ENCODE results near the gene RNASE1.

The RNASE1 gene

GRCh38 chr14:20809917-20810316 is 7.3 kb upstream of the RNASE1 start:
- Histone ChIP-seq H3K4me3 (ENCODE audit: low read depth in 1 of 2, low read length in 2 of 2) (no peak overlapping the region), H3K36me3 (ENCODE audit: control insufficient read depth in 1 of 2, insufficient read depth in 2 of 2, low read length in 2 of 2) (no peaks in the 10 kb centered on the region), H3K27ac (ENCODE audit: low read depth, low read length) (no peak overlapping the region), H3K9me3 (ENCODE audit: control insufficient read depth in 1 of 2, low read length in 2 of 2) (no peaks in the 10 kb centered on the region), H3K27me3 (ENCODE audit: control insufficient read depth in 1 of 2, insufficient read depth in 2 of 2, low read length in 2 of 2) (no peaks in the 10 kb centered on the region), H3K4me1 (ENCODE audit: control insufficient read depth in 1 of 2, insufficient read depth in 2 of 2, low read length in 2 of 2) (peaks cover 37 to 45% of the 10 kb centered on the region in 2 donors), H3K9ac (ENCODE audit: low read depth in 1 of 2, low read length in 2 of 2) (no peak overlapping the region)

GRCh38 chr14:20808162-20808483 is 5.5 kb upstream of the RNASE1 start:
- Histone ChIP-seq H3K27ac (ENCODE audit: low read depth, low read length) (no peak overlapping the region), H3K4me1 (ENCODE audit: control insufficient read depth in 1 of 2, insufficient read depth in 2 of 2, low read length in 2 of 2) (peaks cover 28 to 41% of the 10 kb centered on the region in 2 donors), H3K9ac (ENCODE audit: low read depth in 1 of 2, low read length in 2 of 2) (no peak overlapping the region), H3K4me3 (ENCODE audit: low read depth in 1 of 2, low read length in 2 of 2) (no peak overlapping the region), H3K9me3 (ENCODE audit: control insufficient read depth in 1 of 2, low read length in 2 of 2) (no peaks in the 10 kb centered on the region), H3K36me3 (ENCODE audit: control insufficient read depth in 1 of 2, insufficient read depth in 2 of 2, low read length in 2 of 2) (no peaks in the 10 kb centered on the region), H3K27me3 (ENCODE audit: control insufficient read depth in 1 of 2, insufficient read depth in 2 of 2, low read length in 2 of 2) (no peaks in the 10 kb centered on the region)

- H3K27ac ChIP-seq (ENCODE audit: low read depth, low read length) = no peak overlapping the region
Measured at GRCh38 chr14:20807304-20808161, 4.9 kb upstream of the RNASE1 start.

GRCh38 chr14:20805485-20805884 is 2.8 kb upstream of the RNASE1 start:
- Histone ChIP-seq H3K4me3 (ENCODE audit: low read depth in 1 of 2, low read length in 2 of 2) (no peak overlapping the region), H3K27ac (ENCODE audit: low read depth, low read length) (no peak overlapping the region), H3K27me3 (ENCODE audit: control insufficient read depth in 1 of 2, insufficient read depth in 2 of 2, low read length in 2 of 2) (no peaks in the 10 kb centered on the region), H3K4me1 (ENCODE audit: control insufficient read depth in 1 of 2, insufficient read depth in 2 of 2, low read length in 2 of 2) (peaks cover 37 to 40% of the 10 kb centered on the region in 2 donors), H3K36me3 (ENCODE audit: control insufficient read depth in 1 of 2, insufficient read depth in 2 of 2, low read length in 2 of 2) (no peaks in the 10 kb centered on the region), H3K9me3 (ENCODE audit: control insufficient read depth in 1 of 2, low read length in 2 of 2) (no peaks in the 10 kb centered on the region), H3K9ac (ENCODE audit: low read depth in 1 of 2, low read length in 2 of 2) (no peak overlapping the region)

More at GRCh38 chr14:20807304-20808161, 4.9 kb upstream of the RNASE1 start:
- no peak overlapping the region for H3K9ac ChIP-seq (ENCODE audit: low read depth in 1 of 2, low read length in 2 of 2)
- H3K27me3 ChIP-seq (ENCODE audit: control insufficient read depth in 1 of 2, insufficient read depth in 2 of 2, low read length in 2 of 2) = no peaks in the 10 kb centered on the region
- peaks cover 31 to 39% of the 10 kb centered on the region in 2 donors for H3K4me1 ChIP-seq (ENCODE audit: control insufficient read depth in 1 of 2, insufficient read depth in 2 of 2, low read length in 2 of 2)
- no peaks in the 10 kb centered on the region for H3K36me3 ChIP-seq (ENCODE audit: control insufficient read depth in 1 of 2, insufficient read depth in 2 of 2, low read length in 2 of 2)
- H3K4me3 ChIP-seq (ENCODE audit: low read depth in 1 of 2, low read length in 2 of 2) = no peak overlapping the region
- no peaks in the 10 kb centered on the region for H3K9me3 ChIP-seq (ENCODE audit: control insufficient read depth in 1 of 2, low read length in 2 of 2)

GRCh38 chr14:20803223-20803622 is 579 bp upstream of the RNASE1 start:
- peaks cover 35 to 46% of the 10 kb centered on the region in 2 donors for H3K4me1 ChIP-seq (ENCODE audit: control insufficient read depth in 1 of 2, insufficient read depth in 2 of 2, low read length in 2 of 2)
- no peak overlapping the region for H3K27ac ChIP-seq (ENCODE audit: low read depth, low read length)
- no peaks in the 10 kb centered on the region for H3K9me3 ChIP-seq (ENCODE audit: control insufficient read depth in 1 of 2, low read length in 2 of 2)
- no peaks in the 10 kb centered on the region for H3K36me3 ChIP-seq (ENCODE audit: control insufficient read depth in 1 of 2, insufficient read depth in 2 of 2, low read length in 2 of 2)
- no peaks in the 10 kb centered on the region for H3K27me3 ChIP-seq (ENCODE audit: control insufficient read depth in 1 of 2, insufficient read depth in 2 of 2, low read length in 2 of 2)
- H3K4me3 ChIP-seq (ENCODE audit: low read depth in 1 of 2, low read length in 2 of 2) = peak overlapping the region; percentile 24 to 74
- H3K9ac ChIP-seq (ENCODE audit: low read depth in 1 of 2, low read length in 2 of 2) = peak overlapping the region; percentile 4 to 43

- Histone ChIP-seq H3K9ac (ENCODE audit: low read depth in 1 of 2, low read length in 2 of 2) (peak overlapping the region; percentile 4 to 55), H3K4me1 (ENCODE audit: control insufficient read depth in 1 of 2, insufficient read depth in 2 of 2, low read length in 2 of 2) (peaks cover 23 to 34% of the 10 kb centered on the region in 2 donors), H3K36me3 (ENCODE audit: control insufficient read depth in 1 of 2, insufficient read depth in 2 of 2, low read length in 2 of 2) (no peaks in the 10 kb centered on the region), H3K9me3 (ENCODE audit: control insufficient read depth in 1 of 2, low read length in 2 of 2) (no peaks in the 10 kb centered on the region), H3K27ac (ENCODE audit: low read depth, low read length) (no peak overlapping the region), H3K4me3 (ENCODE audit: low read depth in 1 of 2, low read length in 2 of 2) (peak overlapping the region; percentile 24 to 74), H3K27me3 (ENCODE audit: control insufficient read depth in 1 of 2, insufficient read depth in 2 of 2, low read length in 2 of 2) (no peaks in the 10 kb centered on the region)
Measured at GRCh38 chr14:20801726-20802125, 918 bp downstream of the RNASE1 start.

- H3K4me1 ChIP-seq (ENCODE audit: control insufficient read depth in 1 of 2, insufficient read depth in 2 of 2, low read length in 2 of 2) = peaks cover 23 to 34% of the 10 kb centered on the region in 2 donors
- no peak overlapping the region for H3K27ac ChIP-seq (ENCODE audit: low read depth, low read length)
- H3K9ac ChIP-seq (ENCODE audit: low read depth in 1 of 2, low read length in 2 of 2) = no peak overlapping the region
- H3K27me3 ChIP-seq (ENCODE audit: control insufficient read depth in 1 of 2, insufficient read depth in 2 of 2, low read length in 2 of 2) = no peaks in the 10 kb centered on the region
- peak overlapping the region in 1 of 2 donors; percentile 11 for H3K4me3 ChIP-seq (ENCODE audit: low read depth in 1 of 2, low read length in 2 of 2)
- H3K9me3 ChIP-seq (ENCODE audit: control insufficient read depth in 1 of 2, low read length in 2 of 2) = no peaks in the 10 kb centered on the region
- no peaks in the 10 kb centered on the region for H3K36me3 ChIP-seq (ENCODE audit: control insufficient read depth in 1 of 2, insufficient read depth in 2 of 2, low read length in 2 of 2)
Measured at GRCh38 chr14:20799892-20800544, 2.6 kb downstream of the RNASE1 start.

GRCh38 chr14:20799456-20799891 is 3.2 kb downstream of the RNASE1 start:
- Histone ChIP-seq H3K9ac (ENCODE audit: low read depth in 1 of 2, low read length in 2 of 2) (no peak overlapping the region), H3K27me3 (ENCODE audit: control insufficient read depth in 1 of 2, insufficient read depth in 2 of 2, low read length in 2 of 2) (no peaks in the 10 kb centered on the region), H3K36me3 (ENCODE audit: control insufficient read depth in 1 of 2, insufficient read depth in 2 of 2, low read length in 2 of 2) (no peaks in the 10 kb centered on the region), H3K4me1 (ENCODE audit: control insufficient read depth in 1 of 2, insufficient read depth in 2 of 2, low read length in 2 of 2) (peaks cover 21 to 34% of the 10 kb centered on the region in 2 donors), H3K9me3 (ENCODE audit: control insufficient read depth in 1 of 2, low read length in 2 of 2) (no peaks in the 10 kb centered on the region), H3K27ac (ENCODE audit: low read depth, low read length) (no peak overlapping the region), H3K4me3 (ENCODE audit: low read depth in 1 of 2, low read length in 2 of 2) (peak overlapping the region in 1 of 2 donors; percentile 11)

GRCh38 chr14:20798932-20799331 is 3.7 kb downstream of the RNASE1 start:
- no peaks in the 10 kb centered on the region for H3K36me3 ChIP-seq (ENCODE audit: control insufficient read depth in 1 of 2, insufficient read depth in 2 of 2, low read length in 2 of 2)
- H3K9me3 ChIP-seq (ENCODE audit: control insufficient read depth in 1 of 2, low read length in 2 of 2) = no peaks in the 10 kb centered on the region
- peaks cover 19 to 34% of the 10 kb centered on the region in 2 donors for H3K4me1 ChIP-seq (ENCODE audit: control insufficient read depth in 1 of 2, insufficient read depth in 2 of 2, low read length in 2 of 2)
- H3K9ac ChIP-seq (ENCODE audit: low read depth in 1 of 2, low read length in 2 of 2) = no peak overlapping the region
- no peak overlapping the region for H3K4me3 ChIP-seq (ENCODE audit: low read depth in 1 of 2, low read length in 2 of 2)
- H3K27me3 ChIP-seq (ENCODE audit: control insufficient read depth in 1 of 2, insufficient read depth in 2 of 2, low read length in 2 of 2) = no peaks in the 10 kb centered on the region
- no peak overlapping the region for H3K27ac ChIP-seq (ENCODE audit: low read depth, low read length)

- no peaks in the 10 kb centered on the region for H3K9me3 ChIP-seq (ENCODE audit: control insufficient read depth in 1 of 2, low read length in 2 of 2)
- H3K27me3 ChIP-seq (ENCODE audit: control insufficient read depth in 1 of 2, insufficient read depth in 2 of 2, low read length in 2 of 2) = no peaks in the 10 kb centered on the region
- peaks cover 16 to 34% of the 10 kb centered on the region in 2 donors for H3K4me1 ChIP-seq (ENCODE audit: control insufficient read depth in 1 of 2, insufficient read depth in 2 of 2, low read length in 2 of 2)
- H3K9ac ChIP-seq (ENCODE audit: low read depth in 1 of 2, low read length in 2 of 2) = no peak overlapping the region
- no peaks in the 10 kb centered on the region for H3K36me3 ChIP-seq (ENCODE audit: control insufficient read depth in 1 of 2, insufficient read depth in 2 of 2, low read length in 2 of 2)
- no peak overlapping the region for H3K4me3 ChIP-seq (ENCODE audit: low read depth in 1 of 2, low read length in 2 of 2)
- no peak overlapping the region for H3K27ac ChIP-seq (ENCODE audit: low read depth, low read length)
Measured at GRCh38 chr14:20798318-20798717, 4.3 kb downstream of the RNASE1 start.

Data from duodenal mucosa (tissue), 2 donors.